HepG2 (cell line): ENCODE data around the gene WIPF2. TPM values are rescaled to one million over a fixed set of nuclear protein-coding genes. Genes with fewer than 3 reads are reported as not detected.

Experiments
- CTCF ChIP-seq: sonication (generic); formaldehyde crosslinking; IDR thresholded peaks from 2 replicates; pipeline ENCODE4 v1.5.0; 2020; ENCODE audit warnings: mild to moderate bottlenecking, missing genetic modification reagents, moderate library complexity
- E2F5 ChIP-seq: sonication (generic); formaldehyde crosslinking; conservative IDR thresholded peaks from 2 replicates; pipeline ENCODE4 v1.4.0; 2020; ENCODE audit warnings: missing genetic modification reagents
- EED ChIP-seq: sonication (generic); formaldehyde crosslinking; IDR thresholded peaks from 2 replicates; pipeline ENCODE4 v1.5.0; 2020; ENCODE audit warnings: mild to moderate bottlenecking, missing genetic modification reagents
- ETS1 ChIP-seq: sonication (generic); formaldehyde crosslinking; IDR thresholded peaks from 2 replicates; pipeline ENCODE4 v1.4.0; 2020; ENCODE audit warnings: missing genetic modification reagents
- GPN1 ChIP-seq: sonication (generic); formaldehyde crosslinking; IDR thresholded peaks from 2 replicates; pipeline ENCODE4 v1.5.1; 2020; ENCODE audit warnings: missing genetic modification reagents, borderline replicate concordance
- KAT2B ChIP-seq: fragments of 150-350 bp; IDR thresholded peaks from 2 replicates; pipeline ENCODE4 v1.6.1; 2014; ENCODE audit warnings: low read depth, low read length, borderline replicate concordance
- KDM3A ChIP-seq: IDR thresholded peaks from 2 replicates; pipeline ENCODE4 v1.6.1; 2018; ENCODE audit warnings: low read depth, missing compliant biosample characterization
- KMT2B ChIP-seq: IDR thresholded peaks from 2 replicates; pipeline ENCODE4 v1.6.1; 2016; ENCODE audit warnings: missing genetic modification reagents, missing compliant biosample characterization
- MBD4 ChIP-seq: IDR thresholded peaks from 2 replicates; pipeline ENCODE4 v1.6.1; 2012; ENCODE audit warnings: low read length, inconsistent platforms, borderline replicate concordance
- MBNL3 ChIP-seq: fragments of 250-450 bp; sonication (Bioruptor Pico); conservative IDR thresholded peaks from 2 replicates; pipeline ENCODE4 v1.8.0; 2022; ENCODE audit warnings: mild to moderate bottlenecking, inconsistent platforms
- MTA3 ChIP-seq: sonication (generic); formaldehyde crosslinking; IDR thresholded peaks from 2 replicates; pipeline ENCODE4 v1.4.0; 2020; ENCODE audit warnings: missing genetic modification reagents
- PITX1 ChIP-seq: sonication (generic); formaldehyde crosslinking; IDR thresholded peaks from 2 replicates; pipeline ENCODE4 v1.5.1; 2020; ENCODE audit warnings: mild to moderate bottlenecking, missing genetic modification reagents
- REL ChIP-seq: sonication (generic); formaldehyde crosslinking; conservative IDR thresholded peaks from 2 replicates; pipeline ENCODE4 v1.8.0; 2022; ENCODE audit warnings: mild to moderate bottlenecking, missing genetic modification reagents, moderate library complexity
- SP5 ChIP-seq: IDR thresholded peaks from 2 replicates; pipeline ENCODE4 v1.6.1; 2016; ENCODE audit warnings: low read depth, borderline replicate concordance
- TOE1 ChIP-seq: sonication (generic); formaldehyde crosslinking; IDR thresholded peaks from 2 replicates; pipeline ENCODE4 v1.4.0; 2020; ENCODE audit warnings: mild to moderate bottlenecking, missing genetic modification reagents
- TOPORS ChIP-seq: sonication (generic); formaldehyde crosslinking; IDR thresholded peaks from 2 replicates; pipeline ENCODE4 v1.8.0; 2023; ENCODE audit warnings: mild to moderate bottlenecking, missing genetic modification reagents
- ZBTB1 ChIP-seq: sonication (generic); formaldehyde crosslinking; IDR thresholded peaks from 2 replicates; pipeline ENCODE4 v1.4.0; 2020; ENCODE audit warnings: missing genetic modification reagents, borderline replicate concordance
- ZBTB43 ChIP-seq: sonication (generic); formaldehyde crosslinking; conservative IDR thresholded peaks from 2 replicates; pipeline ENCODE4 v1.4.0; 2020; ENCODE audit warnings: missing genetic modification reagents
- ZBTB7A ChIP-seq: sonication (generic); formaldehyde crosslinking; IDR thresholded peaks from 2 replicates; pipeline ENCODE4 v1.8.0; 2022; ENCODE audit warnings: mild to moderate bottlenecking, missing genetic modification reagents
- ZC3H13 ChIP-seq: sonication (generic); formaldehyde crosslinking; IDR thresholded peaks from 2 replicates; pipeline ENCODE4 v1.8.1; 2023; ENCODE audit warnings: mild to moderate bottlenecking, missing genetic modification reagents, moderate library complexity
- ZNF329 ChIP-seq: sonication (generic); formaldehyde crosslinking; IDR thresholded peaks from 2 replicates; pipeline ENCODE4 v1.9.0; 2021; ENCODE audit warnings: low read depth, mild to moderate bottlenecking, missing genetic modification reagents
- ZNF484 ChIP-seq: sonication (generic); formaldehyde crosslinking; IDR thresholded peaks from 2 replicates; pipeline ENCODE4 v1.5.1; 2020; ENCODE audit warnings: mild to moderate bottlenecking, low read depth, missing genetic modification reagents, borderline replicate concordance
- ZNF615 ChIP-seq: sonication (generic); formaldehyde crosslinking; IDR thresholded peaks from 2 replicates; pipeline ENCODE4 v1.5.0; 2020; ENCODE audit warnings: mild to moderate bottlenecking, missing genetic modification reagents, borderline replicate concordance
- ZNF788 ChIP-seq: sonication (generic); formaldehyde crosslinking; IDR thresholded peaks from 2 replicates; pipeline ENCODE4 v1.5.0; 2020; ENCODE audit warnings: mild to moderate bottlenecking, missing genetic modification reagents, borderline replicate concordance
- ZNF891 ChIP-seq: sonication (generic); formaldehyde crosslinking; IDR thresholded peaks from 2 replicates; pipeline ENCODE4 v1.5.0; 2020; ENCODE audit warnings: mild to moderate bottlenecking, missing genetic modification reagents
- polyA plus RNA-seq, 8 experiments: library from polyadenylated mRNA; depleted of rRNA in 3 of 8; stranded (reverse) in 7 of 8; unstranded in 1 of 8; fragments of >200 nt; fragmentation: Illumina TruSeq in 4 of 8; extraction: Trizol in 4 of 8; gene quantifications; 2 replicates each; pipeline versions ENCODE4 v1.2.1 to v1.2.3, GENCODE V29; 2011 to 2016; ENCODE audit warnings: low read depth in 4 of 8, missing spikeins in 1 of 8, mixed read lengths in 1 of 8; ENCODE audit not compliant: insufficient read depth in 1 of 8
- total RNA-seq, 5 experiments: library from RNA; depleted of rRNA; stranded (reverse); fragments of >200 nt; fragmentation: Illumina TruSeq; extraction: Trizol; gene quantifications; 2 replicates each; pipeline ENCODE4 v1.2.3, GENCODE V29; 2016; ENCODE audit warnings: low read depth in 1 of 5

WIPF2 gene
- total and polyA plus RNA-seq, 2 of the 13 experiments (the other 11 are each of a cell fraction or from before 2014, with no cell fraction given): 7.2 to 10.8 TPM

- TF ChIP-seq PITX1 (peak; percentile 79; the same call in 1 of the 2 replicates), EED (no peak), TOE1 (no peak), ZNF329 (CRISPR knock-in tag) (no peak), ZBTB7A (CRISPR knock-in tag) (peak; percentile 4; the same call in 1 of the 2 replicates), MBNL3 (CRISPR knock-in tag) (no peak), KMT2B (peak; percentile 60; the same call in 1 of the 2 replicates), MBD4 (no peak), E2F5 (CRISPR knock-in tag) (peak; percentile 53; the same call in 1 of the 2 replicates), CTCF (CRISPR knock-in tag) (peak; percentile 29; the same call in 1 of the 2 replicates), TOPORS (CRISPR knock-in tag) (no peak; the same call in 1 of the 2 replicates), ZNF615 (CRISPR knock-in tag) (no peak), ZNF788 (CRISPR knock-in tag) (0 out of 2 replicates have a peak, but pooled peaks have one; percentile 51), KAT2B (no peak), ETS1 (CRISPR knock-in tag) (no peak), GPN1 (CRISPR knock-in tag) (no peak), KDM3A (CRISPR knock-in tag) (0 out of 2 replicates have a peak, but pooled peaks have one; percentile 11), ZNF484 (CRISPR knock-in tag) (no peak), ZBTB1 (CRISPR knock-in tag) (no peak), REL (no peak), ZNF891 (peak; percentile 64), ZC3H13 (no peak; the same call in 1 of the 2 replicates), SP5 (CRISPR knock-in tag) (peak; percentile 35), ZBTB43 (CRISPR knock-in tag) (peak; percentile 61), MTA3 (no peak)
Measured at GRCh38 chr17:40316571-40317344, 97.7 kb downstream of the WIPF2 start (continued).
